HG03571 (cell line): ENCODE measurements around the gene MEGF6.

Experiments used
- ATAC-seq: cut with Tn5 transposase; IDR thresholded peaks from one replicate; pipeline ENCODE4 v1.9.1; 2021; ENCODE audit not compliant: unreplicated experiment

Gene MEGF6, protein sequence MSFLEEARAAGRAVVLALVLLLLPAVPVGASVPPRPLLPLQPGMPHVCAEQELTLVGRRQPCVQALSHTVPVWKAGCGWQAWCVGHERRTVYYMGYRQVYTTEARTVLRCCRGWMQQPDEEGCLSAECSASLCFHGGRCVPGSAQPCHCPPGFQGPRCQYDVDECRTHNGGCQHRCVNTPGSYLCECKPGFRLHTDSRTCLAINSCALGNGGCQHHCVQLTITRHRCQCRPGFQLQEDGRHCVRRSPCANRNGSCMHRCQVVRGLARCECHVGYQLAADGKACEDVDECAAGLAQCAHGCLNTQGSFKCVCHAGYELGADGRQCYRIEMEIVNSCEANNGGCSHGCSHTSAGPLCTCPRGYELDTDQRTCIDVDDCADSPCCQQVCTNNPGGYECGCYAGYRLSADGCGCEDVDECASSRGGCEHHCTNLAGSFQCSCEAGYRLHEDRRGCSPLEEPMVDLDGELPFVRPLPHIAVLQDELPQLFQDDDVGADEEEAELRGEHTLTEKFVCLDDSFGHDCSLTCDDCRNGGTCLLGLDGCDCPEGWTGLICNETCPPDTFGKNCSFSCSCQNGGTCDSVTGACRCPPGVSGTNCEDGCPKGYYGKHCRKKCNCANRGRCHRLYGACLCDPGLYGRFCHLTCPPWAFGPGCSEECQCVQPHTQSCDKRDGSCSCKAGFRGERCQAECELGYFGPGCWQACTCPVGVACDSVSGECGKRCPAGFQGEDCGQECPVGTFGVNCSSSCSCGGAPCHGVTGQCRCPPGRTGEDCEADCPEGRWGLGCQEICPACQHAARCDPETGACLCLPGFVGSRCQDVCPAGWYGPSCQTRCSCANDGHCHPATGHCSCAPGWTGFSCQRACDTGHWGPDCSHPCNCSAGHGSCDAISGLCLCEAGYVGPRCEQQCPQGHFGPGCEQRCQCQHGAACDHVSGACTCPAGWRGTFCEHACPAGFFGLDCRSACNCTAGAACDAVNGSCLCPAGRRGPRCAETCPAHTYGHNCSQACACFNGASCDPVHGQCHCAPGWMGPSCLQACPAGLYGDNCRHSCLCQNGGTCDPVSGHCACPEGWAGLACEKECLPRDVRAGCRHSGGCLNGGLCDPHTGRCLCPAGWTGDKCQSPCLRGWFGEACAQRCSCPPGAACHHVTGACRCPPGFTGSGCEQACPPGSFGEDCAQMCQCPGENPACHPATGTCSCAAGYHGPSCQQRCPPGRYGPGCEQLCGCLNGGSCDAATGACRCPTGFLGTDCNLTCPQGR (N-terminal part only)

DNA sequence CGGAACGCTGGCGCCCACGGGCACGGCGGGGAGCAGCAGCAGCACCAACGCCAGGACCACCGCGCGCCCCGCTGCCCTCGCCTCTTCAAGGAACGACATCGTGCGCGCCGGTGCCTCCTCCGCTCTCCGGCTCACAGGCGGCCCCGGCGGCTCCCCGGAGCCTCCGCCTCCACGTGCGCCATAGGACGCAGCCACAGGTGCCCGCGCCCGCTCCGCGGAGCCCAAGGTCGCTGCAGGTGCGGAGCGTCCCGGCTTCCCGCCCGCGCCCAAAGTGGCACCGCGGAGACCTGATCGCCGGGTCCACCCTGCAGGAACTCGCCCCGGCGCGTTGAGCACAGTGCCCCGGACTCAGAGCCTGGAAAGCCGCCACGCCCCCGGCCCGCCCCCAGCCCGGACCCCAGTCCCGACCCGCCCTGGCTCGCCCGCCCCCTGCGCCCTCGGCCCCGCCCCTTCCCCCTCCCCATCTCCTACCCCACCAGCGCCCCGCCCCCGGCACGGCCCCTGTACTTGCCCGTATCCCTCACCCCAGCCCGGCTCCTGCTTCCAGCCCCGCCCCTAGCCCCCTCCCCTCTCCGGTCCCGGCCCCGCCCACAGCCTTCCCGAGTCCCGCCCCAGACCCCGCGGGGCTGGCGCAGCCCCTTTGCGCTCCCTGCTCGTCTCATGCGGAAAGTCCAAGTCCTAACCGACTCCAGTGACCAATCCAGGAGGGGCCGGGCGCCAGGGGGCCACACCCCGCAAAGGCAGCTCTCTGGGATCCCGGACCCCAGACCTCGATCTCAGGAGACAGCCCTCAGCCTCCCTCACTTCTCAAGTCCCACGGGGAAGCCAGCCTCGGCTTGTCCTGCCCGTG is at the start of gene MEGF6:
Gene MEGF6, minus strand, starts transcription at position 339 of the 850 bp plus-strand sequence. Its CDS starts 240 bp downstream, at position 99.
- ATAC-seq: no peak

DNA sequence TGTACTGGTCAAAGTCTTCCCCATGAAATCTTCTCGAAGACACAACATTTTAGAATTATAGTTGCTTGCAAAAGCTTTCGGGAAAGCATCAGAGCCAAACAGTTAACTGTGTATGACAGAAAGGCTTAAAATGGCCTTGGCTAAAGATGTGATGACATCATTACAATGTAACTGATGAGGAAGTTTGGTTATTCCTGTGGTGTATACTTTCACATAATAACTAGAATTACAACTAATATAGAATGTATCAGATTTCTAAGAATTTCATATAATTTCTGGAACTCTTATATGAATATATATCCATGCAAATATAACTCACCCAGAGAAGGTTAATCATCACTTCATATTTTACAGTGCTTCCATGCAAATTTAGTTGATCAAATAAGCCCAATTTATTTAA is 49.4 kb upstream of the MEGF6 start:
- ATAC-seq: no peak

- ATAC-seq: no peak
These were observed 47.8 kb upstream of the MEGF6 start for GRCh38 chr1:3659093-3659492.

DNA sequence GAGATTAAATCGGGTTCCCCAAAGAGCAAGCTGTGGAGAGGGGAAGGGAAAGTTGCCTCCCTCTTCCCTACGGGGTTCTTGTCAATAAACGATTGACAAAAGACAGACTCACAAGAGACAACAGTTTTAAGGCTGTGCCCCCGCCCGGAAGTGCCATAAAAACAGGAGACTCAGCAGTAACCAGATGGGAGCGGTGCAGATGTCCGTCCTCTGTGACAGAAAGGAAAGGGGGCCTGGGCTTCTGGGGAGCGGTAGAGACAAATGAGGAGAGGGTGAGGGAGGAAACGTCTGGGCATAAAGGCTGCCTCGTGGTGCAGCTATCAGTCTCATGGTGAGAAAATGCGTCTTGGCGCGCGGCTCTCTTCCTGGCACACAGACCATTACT is 46.9 kb upstream of the MEGF6 start:
- ATAC-seq: no peak

DNA sequence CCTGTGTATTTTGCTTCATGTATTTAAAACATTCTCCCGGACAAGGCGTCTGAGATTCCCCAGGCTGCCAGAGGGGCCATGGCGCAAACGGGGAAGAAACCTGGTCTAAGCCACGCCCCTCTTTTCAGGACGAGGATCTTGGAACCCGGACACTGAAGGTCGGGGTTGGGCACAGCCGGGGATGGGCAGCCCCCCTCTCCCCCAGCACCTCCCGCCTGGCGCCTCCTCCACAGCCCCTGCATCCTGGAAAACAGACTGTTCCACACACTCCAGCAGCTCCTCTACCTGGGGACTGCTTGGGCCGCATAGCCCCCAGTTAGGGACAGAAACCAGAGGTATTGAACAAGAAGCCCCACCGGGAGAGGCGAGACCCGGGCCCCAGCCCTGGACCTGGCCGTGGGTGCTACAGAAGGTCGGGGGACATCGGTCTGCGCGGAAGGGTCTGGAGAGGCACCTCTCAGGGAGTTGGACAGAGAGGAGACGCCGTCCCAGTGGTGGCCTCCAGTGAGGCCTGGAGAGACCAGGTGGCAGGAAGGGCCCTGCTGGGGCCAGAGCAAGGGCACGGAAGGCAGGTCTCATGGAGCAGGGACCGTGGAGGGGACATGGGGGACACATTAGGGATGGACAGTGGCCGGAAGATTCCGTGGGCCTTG is 46.4 kb upstream of the MEGF6 start:
- no peak for ATAC-seq

DNA sequence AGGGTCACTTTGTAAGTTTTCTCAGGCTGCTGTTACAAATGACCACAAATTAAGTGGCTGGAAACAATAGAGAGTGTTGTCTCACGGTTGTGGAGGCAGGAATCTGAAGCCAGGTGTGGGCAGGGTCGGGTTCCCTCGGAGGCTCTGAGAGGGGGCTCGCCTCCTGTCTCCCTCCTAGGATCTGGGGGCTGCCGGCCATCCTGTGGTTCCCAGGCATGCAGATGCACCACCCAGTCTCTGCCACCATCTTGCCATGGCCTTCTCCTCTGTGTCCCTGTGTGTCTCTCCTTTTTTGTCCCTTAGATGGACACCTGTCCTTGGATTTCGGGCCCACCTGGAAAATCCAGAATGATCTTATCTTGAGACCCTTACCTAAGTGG is 45.8 kb upstream of the MEGF6 start:
- ATAC-seq: peak; percentile 18

DNA sequence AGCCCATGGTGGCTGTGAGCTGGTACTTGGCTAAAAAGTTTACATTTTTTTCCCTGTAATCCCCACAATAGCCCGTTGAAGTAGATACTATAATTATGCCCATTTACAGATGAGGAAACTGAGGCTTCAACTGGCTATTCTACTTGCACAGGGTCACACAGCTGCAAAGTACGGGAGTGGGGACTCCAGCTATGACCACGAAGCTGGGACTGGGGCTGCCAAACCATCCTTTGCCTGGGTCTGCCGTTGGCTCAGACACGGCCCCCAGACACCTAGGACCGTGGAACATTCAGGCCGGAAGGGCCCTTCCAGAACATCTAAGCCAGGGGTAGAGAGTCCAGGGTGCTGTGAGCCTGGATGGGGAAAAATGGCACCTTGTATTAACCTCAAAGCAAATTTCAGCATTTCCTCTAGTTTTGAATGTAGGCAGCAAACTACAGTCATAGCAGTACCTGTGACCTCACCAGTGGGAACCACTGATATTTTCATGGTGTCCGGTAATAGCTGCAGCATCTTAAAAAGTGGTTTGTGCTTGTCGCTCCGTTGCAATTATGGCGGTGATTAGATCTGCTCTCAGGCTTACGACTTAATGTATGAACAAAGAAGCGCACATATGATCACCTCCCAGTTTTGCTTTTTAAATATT is 45.3 kb upstream of the MEGF6 start:
- peak; percentile 51 for ATAC-seq

DNA sequence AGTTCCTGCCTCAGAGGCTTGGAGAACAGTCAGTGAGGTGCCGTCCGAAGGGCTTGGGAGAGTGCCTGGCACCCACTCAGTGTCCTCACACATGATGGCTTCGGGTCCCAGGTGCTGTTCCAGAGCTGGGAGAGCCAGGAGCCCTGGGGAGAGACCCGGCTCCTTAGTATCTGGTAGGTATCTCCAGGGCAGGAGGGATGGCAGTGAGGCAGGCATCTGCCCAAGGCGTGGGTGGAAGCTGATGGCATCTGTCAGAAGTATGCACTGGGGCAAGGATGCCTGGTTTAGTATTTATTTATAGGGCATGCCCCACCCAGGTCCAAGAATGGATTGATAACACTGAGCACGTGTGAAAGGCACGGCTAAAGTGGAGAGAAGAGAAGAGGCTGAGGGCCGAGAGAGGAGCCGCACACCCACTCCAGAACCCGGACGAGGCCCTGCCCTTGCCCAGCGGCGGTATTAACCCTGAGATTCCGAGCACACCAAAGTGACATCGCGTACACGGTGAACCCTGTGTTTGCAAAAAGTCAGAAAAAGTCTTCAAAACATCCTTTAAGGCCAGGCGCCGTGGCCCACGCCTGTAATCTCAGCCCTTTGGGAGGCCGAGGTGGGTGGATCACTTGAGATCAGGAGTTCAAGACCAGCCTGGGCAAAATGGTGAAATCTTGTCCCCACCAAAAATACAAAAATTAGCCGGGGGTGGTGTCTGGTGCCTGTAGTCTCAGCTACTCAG is 43.4 kb upstream of the MEGF6 start:
- no peak for ATAC-seq

- no peak for ATAC-seq
These were observed 41.9 kb upstream of the MEGF6 start for GRCh38 chr1:3653286-3653618.

DNA sequence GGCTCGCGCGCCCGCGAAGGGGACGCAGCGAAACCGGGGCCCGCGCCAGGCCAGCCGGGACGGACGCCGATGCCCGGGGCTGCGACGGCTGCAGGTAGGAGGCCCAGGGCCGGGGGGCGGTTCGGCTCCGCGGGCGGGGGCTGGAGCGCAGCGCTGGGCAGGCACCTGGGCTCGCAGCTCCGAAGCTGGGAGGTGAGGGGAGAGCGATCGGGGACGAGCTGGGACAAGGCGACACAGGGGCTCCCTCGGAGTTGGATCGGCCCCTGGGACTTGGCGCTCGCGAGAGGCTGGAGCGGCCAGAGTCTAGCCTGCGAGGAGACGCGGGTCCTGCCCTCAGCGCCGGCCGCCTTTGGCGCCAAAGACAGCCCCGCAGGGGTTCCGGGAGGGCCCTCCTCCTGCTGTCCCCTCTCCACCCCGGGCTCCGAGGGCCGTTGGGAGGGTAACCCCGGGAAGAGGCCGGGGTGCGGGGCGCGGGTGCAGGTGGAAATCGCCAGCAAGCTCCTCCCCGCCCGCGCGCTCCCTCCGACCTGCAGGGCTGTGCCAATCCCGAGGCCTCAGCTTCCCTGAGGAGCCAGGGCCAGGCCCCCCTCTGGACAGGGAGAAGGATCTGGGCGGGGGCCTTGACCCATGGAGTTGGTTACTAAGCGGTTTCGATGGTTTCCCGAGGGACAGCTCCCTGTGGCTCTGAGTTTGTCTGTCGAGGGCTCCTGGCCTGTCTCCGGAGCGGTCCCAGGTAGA is 41.4 kb upstream of the MEGF6 start:
- no peak for ATAC-seq

DNA sequence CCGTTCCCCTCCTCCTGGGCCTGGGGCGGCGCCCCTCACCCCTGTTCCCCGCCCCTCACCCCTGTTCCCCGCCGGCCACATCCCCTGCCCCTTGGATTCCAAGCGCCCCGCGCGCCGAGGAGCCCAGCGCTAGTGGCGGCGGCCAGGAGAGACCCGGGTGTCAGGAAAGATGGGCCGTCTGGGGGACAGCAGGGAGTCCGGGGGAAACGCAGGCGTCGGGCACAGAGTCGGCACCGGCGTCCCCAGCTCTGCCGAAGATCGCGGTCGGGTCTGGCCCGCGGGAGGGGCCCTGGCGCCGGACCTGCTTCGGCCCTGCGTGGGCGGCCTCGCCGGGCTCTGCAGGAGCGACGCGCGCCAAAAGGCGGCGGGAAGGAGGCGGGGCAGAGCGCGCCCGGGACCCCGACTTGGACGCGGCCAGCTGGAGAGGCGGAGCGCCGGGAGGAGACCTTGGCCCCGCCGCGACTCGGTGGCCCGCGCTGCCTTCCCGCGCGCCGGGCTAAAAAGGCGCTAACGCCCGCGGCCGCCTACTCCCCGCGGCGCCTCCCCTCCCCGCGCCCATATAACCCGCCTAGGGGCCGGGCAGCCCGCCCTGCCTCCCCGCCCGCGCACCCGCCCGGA is 40.7 kb upstream of the MEGF6 start, which contains the start of gene TP73:
Gene TP73, plus strand, starts transcription at position 587 of the 618 bp plus-strand sequence. CDS start 29,850 bp downstream, outside the sequence.
- no peak for ATAC-seq

- ATAC-seq: no peak
These were observed 40.0 kb upstream of the MEGF6 start for GRCh38 chr1:3651026-3651929.

DNA sequence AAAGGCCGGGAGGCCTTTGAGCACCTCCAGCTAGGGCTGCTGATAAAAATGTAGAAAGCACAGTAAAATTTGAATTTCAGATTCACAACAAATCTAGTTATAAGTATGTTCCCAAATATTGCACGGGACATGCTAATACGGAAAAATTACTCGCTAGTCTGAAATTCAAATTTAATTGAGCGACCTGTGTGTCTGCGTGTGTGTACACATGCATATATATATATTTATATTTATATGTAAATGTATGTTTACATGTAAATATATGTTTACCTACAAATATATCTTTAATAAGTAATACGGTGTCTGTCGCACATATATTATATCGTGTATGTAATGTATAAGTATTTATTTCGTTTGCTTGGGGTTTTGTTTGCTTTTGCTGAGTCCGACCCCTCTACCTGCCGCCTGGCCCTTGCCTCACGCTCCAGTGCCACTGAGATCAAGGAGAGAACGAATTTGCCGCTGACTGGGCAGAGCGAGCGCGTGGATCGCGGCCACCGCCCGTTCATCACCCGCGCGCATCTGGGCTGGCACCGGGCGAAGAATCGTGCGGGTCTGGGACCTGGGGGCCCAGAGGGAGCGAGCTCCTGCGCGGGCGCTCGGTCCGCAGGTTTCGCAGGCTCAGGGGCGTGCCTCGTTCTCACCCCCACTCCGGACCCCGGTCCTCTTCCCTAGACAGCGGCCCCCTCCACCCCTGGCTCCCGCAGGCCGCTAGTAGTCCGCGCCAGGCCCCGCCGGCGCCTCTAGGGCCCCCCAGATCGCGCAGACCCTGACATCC is 39.1 kb upstream of the MEGF6 start:
- no peak for ATAC-seq

GRCh38 chr1:3649342-3650247 is 38.3 kb upstream of the MEGF6 start, which contains the start of gene WRAP73:
Gene WRAP73 (minus strand): TSS chr1:3650103. CDS start chr1:3649999, 104 bp downstream.
- peak; percentile 86 for ATAC-seq

DNA sequence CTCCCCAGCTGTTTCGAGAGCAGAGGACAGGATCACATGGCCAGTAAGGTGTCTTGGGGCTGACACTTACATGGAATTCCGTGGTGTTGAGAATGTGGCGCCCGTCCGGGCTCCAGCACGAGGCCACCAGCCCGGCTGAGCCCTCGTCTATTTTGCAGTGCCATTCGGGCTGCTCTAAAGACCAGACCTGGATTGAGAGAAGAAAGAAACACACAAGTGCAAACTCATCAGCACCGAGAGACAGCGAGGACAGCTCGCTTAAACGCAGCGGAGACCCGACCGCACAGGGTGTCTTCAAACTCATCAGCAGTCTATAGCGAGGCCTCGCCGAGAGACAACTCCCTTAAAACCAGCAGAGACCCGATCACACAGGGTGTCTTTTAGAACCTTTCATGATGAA is 35.3 kb upstream of the MEGF6 start:
- no peak for ATAC-seq
